ENCODE data around the gene KLHL6. TPM values are rescaled to one million over a fixed set of nuclear protein-coding genes. Genes with fewer than 3 reads are reported as not detected.
A peak's percentile ranks its signal among the peaks of the same experiment; 100 is the strongest.

Gene KLHL6
- total RNA-seq, 1 donor from 2014 or later, result 46.1 TPM

- no peak overlapping the region for H3K4me3 Mint-ChIP-seq (ENCODE audit: unreplicated experiment)
- TF ChIP-seq CTCF (IDR thresholded peaks at IDR 0.05; ENCODE audit: unreplicated experiment), result no peak
- H3K4me1 Mint-ChIP-seq (ENCODE audit: unreplicated experiment), result no peaks in the 10 kb centered on the region
Measured at GRCh38 chr3:183464480-183464879, 91.0 kb downstream of the KLHL6 start.

DNA sequence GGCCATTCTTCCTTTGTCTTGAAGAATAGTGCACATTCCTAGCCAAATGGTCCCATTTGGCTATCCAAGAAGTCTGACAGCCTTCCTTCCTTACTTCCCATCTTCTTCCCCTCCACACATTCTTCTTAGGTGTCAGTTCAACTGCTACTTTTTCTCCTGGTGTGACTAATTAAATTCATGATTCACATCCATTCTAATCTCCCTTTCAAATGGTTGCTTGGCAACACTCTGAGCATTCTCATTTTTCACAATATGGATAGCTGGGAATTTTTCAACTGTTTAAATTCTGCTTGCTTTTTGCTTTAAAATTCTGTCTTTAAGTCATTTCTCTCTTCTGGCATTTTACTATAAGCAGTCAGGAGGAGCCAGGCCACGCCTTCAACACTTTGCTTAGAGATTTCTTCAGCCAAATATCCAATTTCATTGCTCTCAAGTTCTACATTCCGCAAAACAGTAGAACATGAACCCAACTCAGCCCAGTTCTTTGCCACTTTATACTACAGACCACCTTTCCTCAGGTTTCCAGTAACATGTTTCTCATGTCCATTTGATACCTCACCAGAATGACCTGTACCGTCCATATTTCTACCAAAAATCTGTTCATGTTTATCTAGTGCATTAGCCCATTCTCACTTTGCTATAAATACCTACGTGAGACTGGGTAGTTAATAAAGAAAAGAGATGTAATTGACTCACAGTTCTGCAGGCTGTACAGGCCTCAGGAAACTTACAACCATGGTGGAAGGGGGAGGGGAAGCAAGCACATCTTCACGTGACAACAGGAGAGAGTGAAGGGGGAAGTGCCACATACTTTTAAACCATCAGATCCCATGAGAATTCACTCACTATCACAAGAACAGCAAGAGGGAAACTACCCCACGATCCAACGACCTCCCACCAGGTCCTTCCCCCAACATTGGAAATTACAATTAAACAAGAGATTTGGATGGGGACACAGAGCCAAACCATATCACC lies 95.1 kb downstream of the KLHL6 start:
- H3K4me3 Mint-ChIP-seq (ENCODE audit: unreplicated experiment), result no peak overlapping the region
- H3K4me1 Mint-ChIP-seq (ENCODE audit: unreplicated experiment), result no peaks in the 10 kb centered on the region

More at GRCh38 chr3:183464480-183464879, 91.0 kb downstream of the KLHL6 start:
- no peak for DNase-seq (ENCODE audit: low spot score)
- Mint-ChIP-seq H3K27me3 (ENCODE audit: unreplicated experiment) (peaks cover 4% of the 10 kb centered on the region), H3K27ac (ENCODE audit: unreplicated experiment) (no peak overlapping the region), H3K9me3 (ENCODE audit: unreplicated experiment) (no peaks in the 10 kb centered on the region), H3K36me3 (ENCODE audit: low read depth, unreplicated experiment) (no peaks in the 10 kb centered on the region)

GRCh38 chr3:183455089-183455488 lies 100.4 kb downstream of the KLHL6 start:
- Mint-ChIP-seq H3K27me3 (ENCODE audit: unreplicated experiment) (no peaks in the 10 kb centered on the region), H3K4me3 (ENCODE audit: unreplicated experiment) (no peak overlapping the region)
- DNase-seq (ENCODE audit: low spot score), result no peak

More for the DNA sequence above, 95.1 kb downstream of the KLHL6 start:
- no peaks in the 10 kb centered on the region for H3K9me3 Mint-ChIP-seq (ENCODE audit: unreplicated experiment)
- DNase-seq (ENCODE audit: low spot score), result no peak
- H3K27ac Mint-ChIP-seq (ENCODE audit: unreplicated experiment), result peak overlapping the region; percentile 44
- peaks cover 7% of the 10 kb centered on the region for H3K36me3 Mint-ChIP-seq (ENCODE audit: low read depth, unreplicated experiment)
- TF ChIP-seq CTCF (IDR thresholded peaks at IDR 0.05; ENCODE audit: unreplicated experiment), result no peak
- H3K27me3 Mint-ChIP-seq (ENCODE audit: unreplicated experiment), result peaks cover 4% of the 10 kb centered on the region

DNA sequence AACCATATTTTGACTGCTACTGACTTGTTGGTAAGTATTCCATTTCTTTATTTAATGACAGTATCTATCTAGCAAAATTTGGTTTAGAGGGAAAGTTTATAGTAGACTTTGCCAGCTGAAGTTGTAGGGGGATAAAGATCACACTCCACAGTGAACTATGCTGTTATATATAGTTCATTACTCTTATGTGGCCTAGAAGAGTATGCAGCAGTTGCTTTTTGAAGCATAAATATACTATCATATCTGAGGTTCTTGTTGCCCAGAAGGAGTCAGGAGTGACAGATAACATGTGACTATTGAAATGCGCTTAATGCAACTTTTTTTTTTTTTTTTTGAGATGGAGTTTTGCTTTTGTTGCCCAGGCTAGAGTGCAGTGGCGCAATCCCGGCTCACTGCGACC lies 101.4 kb downstream of the KLHL6 start:
- Mint-ChIP-seq H3K27ac (ENCODE audit: unreplicated experiment) (no peak overlapping the region), H3K27me3 (ENCODE audit: unreplicated experiment) (no peaks in the 10 kb centered on the region), H3K4me3 (ENCODE audit: unreplicated experiment) (no peak overlapping the region), H3K9me3 (ENCODE audit: unreplicated experiment) (no peaks in the 10 kb centered on the region), H3K36me3 (ENCODE audit: low read depth, unreplicated experiment) (peaks cover 26% of the 10 kb centered on the region), H3K4me1 (ENCODE audit: unreplicated experiment) (peaks cover 4% of the 10 kb centered on the region)
- no peak for DNase-seq (ENCODE audit: low spot score)
- TF ChIP-seq CTCF (IDR thresholded peaks at IDR 0.05; ENCODE audit: unreplicated experiment), result no peak

More at GRCh38 chr3:183455089-183455488, 100.4 kb downstream of the KLHL6 start:
- Mint-ChIP-seq H3K27ac (ENCODE audit: unreplicated experiment) (no peak overlapping the region), H3K4me1 (ENCODE audit: unreplicated experiment) (no peaks in the 10 kb centered on the region), H3K9me3 (ENCODE audit: unreplicated experiment) (no peaks in the 10 kb centered on the region), H3K36me3 (ENCODE audit: low read depth, unreplicated experiment) (peaks cover 26% of the 10 kb centered on the region)
- TF ChIP-seq CTCF (IDR thresholded peaks at IDR 0.05; ENCODE audit: unreplicated experiment), result no peak

- no peaks in the 10 kb centered on the region for H3K9me3 Mint-ChIP-seq (ENCODE audit: unreplicated experiment)
- peaks cover 13% of the 10 kb centered on the region for H3K36me3 Mint-ChIP-seq (ENCODE audit: low read depth, unreplicated experiment)
- no peak overlapping the region for H3K4me3 Mint-ChIP-seq (ENCODE audit: unreplicated experiment)
- H3K27ac Mint-ChIP-seq (ENCODE audit: unreplicated experiment), result no peak overlapping the region
- H3K27me3 Mint-ChIP-seq (ENCODE audit: unreplicated experiment), result no peaks in the 10 kb centered on the region
- DNase-seq (ENCODE audit: low spot score), result no peak
- TF ChIP-seq CTCF (IDR thresholded peaks at IDR 0.05; ENCODE audit: unreplicated experiment), result no peak
- peaks cover 14% of the 10 kb centered on the region for H3K4me1 Mint-ChIP-seq (ENCODE audit: unreplicated experiment)
Measured at GRCh38 chr3:183449791-183450190, 105.7 kb downstream of the KLHL6 start.
